K562 (cell line): ENCODE results near the gene STARD3NL. TPM values are rescaled to one million over a fixed set of nuclear protein-coding genes. Genes with fewer than 3 reads are reported as not detected.
"Not testable (repeated sequence)": the region's sequence is repeated elsewhere in the genome, so short reads cannot be mapped to it uniquely, and the experiment has no call there.

Experiments
- ATAC-seq: fragments of 200-7000 bp; cut with Tn5 transposase; 3 replicates; pipeline ENCODE4 v1.9.1; 2020; ENCODE audit warnings: moderate library complexity
- BruUV-seq: library from RNA; stranded (reverse); fragments of 400-500 nt; replicated peaks from 2 replicates; lab custom pipeline; 2021; lab: Mats Ljungman, UMichigan
- CTCF ChIA-PET: fragments of 300-600 bp; formaldehyde crosslinking; extraction: SDS; loops from one replicate; lab custom pipeline; 2021; ENCODE audit warnings: low intra/inter-chr PET ratio; lab: Yijun Ruan, JAX
- POLR2A ChIA-PET: fragments of 300-600, 350-650 bp; sonication (Branson Sonifier 250); formaldehyde crosslinking; extraction: SDS; loops from one replicate; lab custom pipeline; 2021; ENCODE audit warnings: antibody characterized with exemption, inconsistent platforms; lab: Yijun Ruan, JAX
- DNase-seq, 4 experiments: peaks; one replicate each; pipeline versions ENCODE4 v3.0.0 to v3.0.0-alpha.2; 2011 to 2018; ENCODE audit warnings: low spot score in 3 of 4, mixed read lengths in 3 of 4; ENCODE audit errors: extremely low read depth in 1 of 4
- FAIRE-seq: peaks from 2 replicates; lab custom pipeline; 2011; peaks lifted over from hg19 to GRCh38; lab: Jason Lieb, UNC
- H2AFZ ChIP-seq: 2 replicates; pipeline ENCODE4 v1.6.0; 2011; ENCODE audit warnings: low read depth, low read length, control low read depth, inconsistent platforms
- H3K27ac ChIP-seq: fragments of 200-600 bp; 3 replicates; pipeline ENCODE4 v1.8.0; 2011; ENCODE audit warnings: low read depth, mild to moderate bottlenecking, control low read depth, inconsistent platforms, low read length, moderate library complexity, mixed read lengths; ENCODE audit errors: extremely low read depth
- H3K27me3 ChIP-seq, 2 experiments: fragments of 300-600 bp in 1 of 2; 2 replicates in 1 of 2; 3 replicates in 1 of 2; pipeline versions ENCODE4 v1.6.0 to v1.8.0; 2011; ENCODE audit warnings: inconsistent platforms in 2 of 2, low read length in 2 of 2, mild to moderate bottlenecking in 1 of 2, mixed read lengths in 1 of 2, moderate library complexity in 1 of 2; ENCODE audit not compliant: control insufficient read depth in 2 of 2, insufficient read depth in 2 of 2
- H3K36me3 ChIP-seq: fragments of 300-600 bp; 3 replicates; pipeline ENCODE4 v1.8.0; 2011; ENCODE audit warnings: mild to moderate bottlenecking, low read length, inconsistent platforms; ENCODE audit not compliant: control insufficient read depth, insufficient read depth
- H3K4me1 ChIP-seq, 2 experiments: fragments of 200-600 bp in 1 of 2; replicated peaks in 1 of 2; 2 replicates in 1 of 2; 3 replicates in 1 of 2; pipeline versions ENCODE4 v1.5.1 to v1.8.0; 2011; ENCODE audit warnings: inconsistent platforms in 2 of 2, low read length in 2 of 2, mild to moderate bottlenecking in 1 of 2, mixed read lengths in 1 of 2, moderate library complexity in 1 of 2; ENCODE audit not compliant: control insufficient read depth in 2 of 2, insufficient read depth in 2 of 2
- H3K4me2 ChIP-seq: 2 replicates; pipeline ENCODE4 v1.6.1; 2011; ENCODE audit warnings: low read length, control low read depth, inconsistent platforms, mixed read lengths; ENCODE audit not compliant: insufficient read depth
- H3K4me3 ChIP-seq: fragments of 200-600 bp; sonication (generic), shearing (Covaris generic); 2 replicates; pipeline ENCODE4 v1.5.1; 2016; ENCODE audit warnings: control low read depth, inconsistent platforms
- H3K79me2 ChIP-seq: fragments of 200-600 bp; 3 replicates; pipeline ENCODE4 v1.8.0; 2011; ENCODE audit warnings: low read length, inconsistent platforms; ENCODE audit not compliant: control insufficient read depth, insufficient read depth
- H3K9ac ChIP-seq, 2 experiments: 2 replicates each; pipeline versions ENCODE4 v1.6.0 to v1.6.1; 2011; ENCODE audit warnings: low read depth in 2 of 2, low read length in 2 of 2, control low read depth in 1 of 2, inconsistent platforms in 1 of 2, mild to moderate bottlenecking in 1 of 2, mixed read lengths in 1 of 2; ENCODE audit not compliant: insufficient read depth in 1 of 2
- H3K9me1 ChIP-seq: one replicate; pipeline ENCODE4 v1.6.0; 2011; ENCODE audit warnings: inconsistent platforms, mild to moderate bottlenecking, low read length, moderate library complexity; ENCODE audit not compliant: control insufficient read depth, insufficient read depth
- H3K9me3 ChIP-seq: replicated peaks from 2 replicates; pipeline ENCODE4 v1.5.1; 2011; ENCODE audit warnings: low read depth, low read length, inconsistent platforms; ENCODE audit not compliant: control insufficient read depth, insufficient read depth
- H4K20me1 ChIP-seq: replicated peaks from 2 replicates; pipeline ENCODE4 v1.6.1; 2011; ENCODE audit warnings: low read length, inconsistent platforms, mixed read lengths; ENCODE audit not compliant: control insufficient read depth, insufficient read depth
- ZNF121 ChIP-seq: sonication (generic); formaldehyde crosslinking; conservative IDR thresholded peaks from 2 replicates; pipeline ENCODE4 v1.8.0; 2022; ENCODE audit warnings: missing genetic modification reagents
- WGBS: fragments of 100-300 bp; shearing (Covaris generic); methylation state at CpG from one replicate; pipeline ENCODE4 v1.1.6; 2016; ENCODE audit warnings: low coverage, mixed read lengths; ENCODE audit not compliant: insufficient coverage; ENCODE audit errors: missing lambda C conversion rate; 5-methylcytosine and 5-hydroxymethylcytosine counted together
- in situ Hi-C: fragments of 300-500 bp; cut with MboI; formaldehyde crosslinking; loops from 4 replicates; pipeline ENCODE4 v1.15.0; 2018; ENCODE audit warnings: inconsistent platforms, mixed read lengths
- intact Hi-C: fragments of 100-400 bp; cut with micrococcal nuclease; formaldehyde crosslinking; loops from 2 replicates; pipeline ENCODE4 v1.14.2; 2022
- polyA plus RNA-seq, 8 experiments: library from polyadenylated mRNA; depleted of rRNA in 4 of 8; stranded (reverse) in 5 of 8; unstranded in 3 of 8; fragments of >200 nt; fragmentation: Nextera tagmentation in 2 of 8; fragmentation: Illumina TruSeq in 1 of 8; extraction: Ambion mirVana in 2 of 8; extraction: Trizol in 1 of 8; gene quantifications; 2 replicates each; pipeline versions ENCODE4 v1.2.1 to v1.2.3, GENCODE V29; 2011 to 2014; ENCODE audit warnings: inconsistent platforms in 1 of 8, missing spikeins in 1 of 8
- total RNA-seq, 7 experiments: library from RNA; depleted of rRNA in 6 of 7; stranded (reverse); fragments of >200 nt in 6 of 7; fragmentation: Illumina TruSeq in 2 of 7; extraction: Trizol in 2 of 7; gene quantifications; 2 replicates each; pipeline versions ENCODE4 v1.2.1 to v1.2.3, GENCODE V29; 2011 to 2021; ENCODE audit warnings: low replicate concordance in 1 of 7
- TF ChIP-seq, protein P1 (sequence below), 2 experiments: fragments of 450-650 bp in 1 of 2; sonication (generic) in 1 of 2; formaldehyde crosslinking in 1 of 2; IDR thresholded peaks in 1 of 2; conservative IDR thresholded peaks in 1 of 2; 2 replicates each; pipeline versions ENCODE4 v1.6.1 to v1.8.1; 2016 to 2023; ENCODE audit warnings: mild to moderate bottlenecking in 2 of 2, moderate library complexity in 2 of 2, inconsistent platforms in 1 of 2, missing genetic modification reagents in 1 of 2

Gene STARD3NL
- total and polyA plus RNA-seq, 9 of the 15 experiments (the other 6 are each of a cell fraction or from before 2014, with no cell fraction given), result 42.2 to 90.0 (median 57.6) TPM

DNA sequence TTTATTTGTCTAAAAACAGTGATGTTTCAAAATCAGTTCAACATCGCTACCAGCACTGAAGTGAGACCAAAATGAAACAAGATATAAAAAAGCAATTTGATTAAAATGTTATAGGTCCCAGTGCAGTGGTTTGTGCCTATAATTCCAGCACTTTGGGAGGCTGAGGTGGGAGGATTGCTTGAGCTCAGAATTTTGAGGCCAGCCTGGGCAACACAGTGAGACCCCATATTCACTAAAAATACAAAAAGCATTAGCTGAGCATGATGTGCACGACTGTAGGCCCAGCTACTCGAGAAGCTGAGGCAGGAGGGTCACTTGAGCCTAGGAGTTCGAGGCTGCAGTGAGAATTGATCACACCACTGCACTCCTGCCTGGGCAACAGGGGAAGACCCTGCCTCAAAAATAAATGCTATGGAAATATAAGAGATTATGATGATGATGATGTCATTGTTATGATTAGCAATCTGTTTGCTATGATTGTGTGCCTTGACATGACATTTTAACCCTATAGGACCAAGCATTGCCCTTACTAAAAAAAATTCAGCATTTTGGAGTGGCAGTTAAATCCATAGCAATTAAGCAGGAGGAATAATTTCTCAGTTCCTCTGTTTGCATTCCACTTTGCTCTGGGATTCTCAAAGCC, 91.8 kb downstream of the STARD3NL start:
- in situ Hi-C loops, H3K79me2 ChIP-seq, H3K9me1 ChIP-seq, H3K36me3 ChIP-seq, H3K4me1 ChIP-seq, BruUV-seq, H3K27ac ChIP-seq, ATAC-seq, H2AFZ ChIP-seq, CTCF ChIA-PET, H3K27me3 ChIP-seq, H3K9me3 ChIP-seq, FAIRE-seq, intact Hi-C loops, H3K9ac ChIP-seq, DNase-seq, H3K4me3 ChIP-seq, H4K20me1 ChIP-seq, POLR2A ChIA-PET, H3K4me2 ChIP-seq: not testable (repeated sequence)
- TF ChIP-seq ZNF121, result peak; percentile 94
- TF ChIP-seq, protein P1, sequence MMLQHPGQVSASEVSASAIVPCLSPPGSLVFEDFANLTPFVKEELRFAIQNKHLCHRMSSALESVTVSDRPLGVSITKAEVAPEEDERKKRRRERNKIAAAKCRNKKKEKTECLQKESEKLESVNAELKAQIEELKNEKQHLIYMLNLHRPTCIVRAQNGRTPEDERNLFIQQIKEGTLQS (IDR thresholded peaks at IDR 0.05), result peak; percentile 34; the same call in 1 of the 2 replicates
- TF ChIP-seq, protein P1 (CRISPR knock-in tag; conservative IDR thresholded peaks at IDR 0.05), result not testable (repeated sequence)
- 10% methylated on average over 4 of the region's 4 CpGs for WGBS

DNA sequence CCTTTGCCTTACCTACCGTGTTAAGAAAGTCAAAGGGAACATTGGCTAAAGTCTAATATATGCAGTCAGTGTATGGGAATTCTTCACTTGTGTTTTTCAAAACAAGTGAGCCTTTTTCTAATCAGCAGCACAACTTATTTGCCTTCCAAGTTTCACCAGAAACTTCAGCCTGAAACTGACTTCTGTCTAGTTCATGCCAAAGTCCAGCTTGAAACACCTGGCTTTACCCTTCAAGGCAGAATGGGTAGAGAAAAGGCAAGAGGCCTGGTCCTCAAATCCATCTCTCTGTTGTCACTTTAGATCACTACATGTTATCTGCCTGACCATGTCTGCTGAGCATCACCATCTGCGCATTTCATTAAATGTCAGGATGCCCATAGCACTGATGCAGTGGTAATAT, 92.4 kb downstream of the STARD3NL start:
- CTCF ChIA-PET, H3K36me3 ChIP-seq, intact Hi-C loops, H3K9me1 ChIP-seq, DNase-seq, H2AFZ ChIP-seq, H3K79me2 ChIP-seq, H3K4me3 ChIP-seq, H3K9me3 ChIP-seq, ATAC-seq, H4K20me1 ChIP-seq, BruUV-seq, H3K4me1 ChIP-seq, in situ Hi-C loops, H3K4me2 ChIP-seq, H3K9ac ChIP-seq, H3K27ac ChIP-seq, H3K27me3 ChIP-seq, POLR2A ChIA-PET: not testable (repeated sequence)
- WGBS, result 0% methylated on average over 1 of the region's 2 CpGs
- FAIRE-seq, result peak; percentile 83
